HepG2 (cell line): ENCODE measurements around the gene PHACTR3. TPM values are rescaled to one million over a fixed set of nuclear protein-coding genes. Genes with fewer than 3 reads are reported as not detected.

Experiments used
- ATAD3A ChIP-seq: sonication (generic); formaldehyde crosslinking; IDR thresholded peaks from 2 replicates; pipeline ENCODE4 v1.4.0; 2020; ENCODE audit warnings: missing genetic modification reagents
- ATF7 ChIP-seq, 2 experiments: fragments of 450-650 bp in 1 of 2; sonication (generic) in 1 of 2; formaldehyde crosslinking in 1 of 2; IDR thresholded peaks; 2 replicates each; pipeline versions ENCODE4 v1.4.0 to v1.6.1; 2016 to 2020; ENCODE audit warnings: antibody characterized with exemption in 1 of 2, mild to moderate bottlenecking in 1 of 2, missing genetic modification reagents in 1 of 2
- CBX1 ChIP-seq: IDR thresholded peaks from one replicate; pipeline ENCODE4 v1.6.1; 2016; ENCODE audit warnings: antibody characterized with exemption, low read depth
- ELF1 ChIP-seq: sonication (generic); formaldehyde crosslinking; IDR thresholded peaks from 2 replicates; pipeline ENCODE4 v1.4.0; 2020; ENCODE audit warnings: missing genetic modification reagents
- IKZF1 ChIP-seq: fragments of 450-650 bp; IDR thresholded peaks from 2 replicates; pipeline ENCODE4 v1.7.1; 2016
- KDM5B ChIP-seq: sonication (generic); formaldehyde crosslinking; IDR thresholded peaks from 2 replicates; pipeline ENCODE4 v1.4.0; 2020; ENCODE audit warnings: missing genetic modification reagents, mild to moderate bottlenecking, borderline replicate concordance
- NFKB2 ChIP-seq: sonication (generic); formaldehyde crosslinking; IDR thresholded peaks from 2 replicates; pipeline ENCODE4 v1.4.0; 2020; ENCODE audit warnings: missing genetic modification reagents, borderline replicate concordance
- REXO4 ChIP-seq: sonication (generic); formaldehyde crosslinking; IDR thresholded peaks from 2 replicates; pipeline ENCODE4 v1.8.0; 2022; ENCODE audit warnings: missing genetic modification reagents, mild to moderate bottlenecking, borderline replicate concordance
- TARDBP ChIP-seq: sonication (generic); formaldehyde crosslinking; IDR thresholded peaks from 2 replicates; pipeline ENCODE4 v1.8.0; 2022; ENCODE audit warnings: mild to moderate bottlenecking, missing genetic modification reagents
- TBL1XR1 ChIP-seq: fragments of 150-350 bp; IDR thresholded peaks from 2 replicates; pipeline ENCODE4 v1.6.1; 2014; ENCODE audit warnings: borderline replicate concordance, low read length; ENCODE audit not compliant: partially characterized antibody
- TSC22D2 ChIP-seq: sonication (generic); formaldehyde crosslinking; IDR thresholded peaks from 2 replicates; pipeline ENCODE4 v1.5.1; 2020; ENCODE audit warnings: missing genetic modification reagents, mild to moderate bottlenecking, borderline replicate concordance
- ZBTB34 ChIP-seq: sonication (generic); formaldehyde crosslinking; IDR thresholded peaks from 2 replicates; pipeline ENCODE4 v1.8.0; 2022; ENCODE audit warnings: mild to moderate bottlenecking, missing genetic modification reagents
- ZNF20 ChIP-seq: sonication (generic); formaldehyde crosslinking; IDR thresholded peaks from 2 replicates; pipeline ENCODE4 v1.4.0; 2020; ENCODE audit warnings: mild to moderate bottlenecking, moderate library complexity, missing genetic modification reagents
- ZNF446 ChIP-seq: sonication (generic); formaldehyde crosslinking; IDR thresholded peaks from 2 replicates; pipeline ENCODE4 v1.5.0; 2020; ENCODE audit warnings: mild to moderate bottlenecking, missing genetic modification reagents
- ZNF800 ChIP-seq: sonication (generic); formaldehyde crosslinking; IDR thresholded peaks from 2 replicates; pipeline ENCODE4 v1.4.0; 2020; ENCODE audit warnings: missing genetic modification reagents
- polyA plus RNA-seq, 8 experiments: library from polyadenylated mRNA; depleted of rRNA in 3 of 8; stranded (reverse) in 7 of 8; unstranded in 1 of 8; fragments of >200 nt; fragmentation: Illumina TruSeq in 4 of 8; extraction: Trizol in 4 of 8; gene quantifications; 2 replicates each; pipeline versions ENCODE4 v1.2.1 to v1.2.3, GENCODE V29; 2011 to 2016; ENCODE audit warnings: low read depth in 4 of 8, missing spikeins in 1 of 8, mixed read lengths in 1 of 8; ENCODE audit not compliant: insufficient read depth in 1 of 8
- total RNA-seq, 5 experiments: library from RNA; depleted of rRNA; stranded (reverse); fragments of >200 nt; fragmentation: Illumina TruSeq; extraction: Trizol; gene quantifications; 2 replicates each; pipeline ENCODE4 v1.2.3, GENCODE V29; 2016; ENCODE audit warnings: low read depth in 1 of 5
- TF ChIP-seq, protein P1 (sequence below): sonication (generic); formaldehyde crosslinking; IDR thresholded peaks from 2 replicates; pipeline ENCODE4 v1.5.1; 2020; ENCODE audit warnings: mild to moderate bottlenecking, moderate library complexity, missing genetic modification reagents
- TF ChIP-seq, protein P2 (sequence below), 2 experiments: sonication (generic) in 1 of 2; formaldehyde crosslinking in 1 of 2; IDR thresholded peaks; 2 replicates each; pipeline versions ENCODE4 v1.4.0 to v1.6.1; 2018 to 2020; ENCODE audit warnings: missing genetic modification reagents in 2 of 2, borderline replicate concordance in 1 of 2, low read depth in 1 of 2, mild to moderate bottlenecking in 1 of 2, missing biosample characterization in 1 of 2
- TF ChIP-seq, protein P3 (sequence below): sonication (generic); formaldehyde crosslinking; IDR thresholded peaks from 2 replicates; pipeline ENCODE4 v1.5.0; 2020; ENCODE audit warnings: mild to moderate bottlenecking, missing genetic modification reagents

PHACTR3 gene
- total and polyA plus RNA-seq, 2 of the 13 experiments (the other 11 are each of a cell fraction or from before 2014, with no cell fraction given) = not detected

- TF ChIP-seq REXO4 (no peak), ZNF446 (CRISPR knock-in tag) (no peak), ZBTB34 (CRISPR knock-in tag) (no peak), ELF1 (no peak), IKZF1 (0 out of 2 replicates have a peak, but pooled peaks have one; percentile 44), TBL1XR1 (no peak), KDM5B (CRISPR knock-in tag) (no peak), TARDBP (no peak), ATAD3A (CRISPR knock-in tag) (no peak), NFKB2 (CRISPR knock-in tag) (no peak), ZNF20 (no peak), ZNF800 (CRISPR knock-in tag) (no peak), TSC22D2 (CRISPR knock-in tag) (no peak), CBX1 (no peak), ATF7 (IDR thresholded peaks at IDR 0.05) (no peak), ATF7 (CRISPR knock-in tag; IDR thresholded peaks at IDR 0.05) (no peak)
- TF ChIP-seq, protein P1, sequence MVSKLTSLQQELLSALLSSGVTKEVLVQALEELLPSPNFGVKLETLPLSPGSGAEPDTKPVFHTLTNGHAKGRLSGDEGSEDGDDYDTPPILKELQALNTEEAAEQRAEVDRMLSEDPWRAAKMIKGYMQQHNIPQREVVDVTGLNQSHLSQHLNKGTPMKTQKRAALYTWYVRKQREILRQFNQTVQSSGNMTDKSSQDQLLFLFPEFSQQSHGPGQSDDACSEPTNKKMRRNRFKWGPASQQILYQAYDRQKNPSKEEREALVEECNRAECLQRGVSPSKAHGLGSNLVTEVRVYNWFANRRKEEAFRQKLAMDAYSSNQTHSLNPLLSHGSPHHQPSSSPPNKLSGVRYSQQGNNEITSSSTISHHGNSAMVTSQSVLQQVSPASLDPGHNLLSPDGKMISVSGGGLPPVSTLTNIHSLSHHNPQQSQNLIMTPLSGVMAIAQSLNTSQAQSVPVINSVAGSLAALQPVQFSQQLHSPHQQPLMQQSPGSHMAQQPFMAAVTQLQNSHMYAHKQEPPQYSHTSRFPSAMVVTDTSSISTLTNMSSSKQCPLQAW (CRISPR knock-in tag) = no peak
- TF ChIP-seq, protein P2, sequence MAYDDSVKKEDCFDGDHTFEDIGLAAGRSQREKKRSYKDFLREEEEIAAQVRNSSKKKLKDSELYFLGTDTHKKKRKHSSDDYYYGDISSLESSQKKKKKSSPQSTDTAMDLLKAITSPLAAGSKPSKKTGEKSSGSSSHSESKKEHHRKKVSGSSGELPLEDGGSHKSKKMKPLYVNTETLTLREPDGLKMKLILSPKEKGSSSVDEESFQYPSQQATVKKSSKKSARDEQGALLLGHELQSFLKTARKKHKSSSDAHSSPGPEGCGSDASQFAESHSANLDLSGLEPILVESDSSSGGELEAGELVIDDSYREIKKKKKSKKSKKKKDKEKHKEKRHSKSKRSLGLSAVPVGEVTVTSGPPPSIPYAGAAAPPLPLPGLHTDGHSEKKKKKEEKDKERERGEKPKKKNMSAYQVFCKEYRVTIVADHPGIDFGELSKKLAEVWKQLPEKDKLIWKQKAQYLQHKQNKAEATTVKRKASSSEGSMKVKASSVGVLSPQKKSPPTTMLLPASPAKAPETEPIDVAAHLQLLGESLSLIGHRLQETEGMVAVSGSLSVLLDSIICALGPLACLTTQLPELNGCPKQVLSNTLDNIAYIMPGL (CRISPR knock-in tag; IDR thresholded peaks at IDR 0.05; ENCODE audit: borderline replicate concordance in 1 of 2, low read depth in 1 of 2) = no peak
- TF ChIP-seq, protein P3, sequence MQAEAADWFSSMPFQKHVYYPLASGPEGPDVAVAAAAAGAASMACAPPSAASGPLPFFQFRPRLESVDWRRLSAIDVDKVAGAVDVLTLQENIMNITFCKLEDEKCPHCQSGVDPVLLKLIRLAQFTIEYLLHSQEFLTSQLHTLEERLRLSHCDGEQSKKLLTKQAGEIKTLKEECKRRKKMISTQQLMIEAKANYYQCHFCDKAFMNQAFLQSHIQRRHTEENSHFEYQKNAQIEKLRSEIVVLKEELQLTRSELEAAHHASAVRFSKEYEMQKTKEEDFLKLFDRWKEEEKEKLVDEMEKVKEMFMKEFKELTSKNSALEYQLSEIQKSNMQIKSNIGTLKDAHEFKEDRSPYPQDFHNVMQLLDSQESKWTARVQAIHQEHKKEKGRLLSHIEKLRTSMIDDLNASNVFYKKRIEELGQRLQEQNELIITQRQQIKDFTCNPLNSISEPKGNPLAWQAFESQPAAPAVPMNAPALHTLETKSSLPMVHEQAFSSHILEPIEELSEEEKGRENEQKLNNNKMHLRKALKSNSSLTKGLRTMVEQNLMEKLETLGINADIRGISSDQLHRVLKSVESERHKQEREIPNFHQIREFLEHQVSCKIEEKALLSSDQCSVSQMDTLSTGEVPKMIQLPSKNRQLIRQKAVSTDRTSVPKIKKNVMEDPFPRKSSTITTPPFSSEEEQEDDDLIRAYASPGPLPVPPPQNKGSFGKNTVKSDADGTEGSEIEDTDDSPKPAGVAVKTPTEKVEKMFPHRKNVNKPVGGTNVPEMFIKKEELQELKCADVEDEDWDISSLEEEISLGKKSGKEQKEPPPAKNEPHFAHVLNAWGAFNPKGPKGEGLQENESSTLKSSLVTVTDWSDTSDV = no peak
Measured at GRCh38 chr20:59829786-59830664, 225.7 kb downstream of the PHACTR3 start (continued).
